ENCODE measurements around the gene AGFG1.

Gene AGFG1

DNA sequence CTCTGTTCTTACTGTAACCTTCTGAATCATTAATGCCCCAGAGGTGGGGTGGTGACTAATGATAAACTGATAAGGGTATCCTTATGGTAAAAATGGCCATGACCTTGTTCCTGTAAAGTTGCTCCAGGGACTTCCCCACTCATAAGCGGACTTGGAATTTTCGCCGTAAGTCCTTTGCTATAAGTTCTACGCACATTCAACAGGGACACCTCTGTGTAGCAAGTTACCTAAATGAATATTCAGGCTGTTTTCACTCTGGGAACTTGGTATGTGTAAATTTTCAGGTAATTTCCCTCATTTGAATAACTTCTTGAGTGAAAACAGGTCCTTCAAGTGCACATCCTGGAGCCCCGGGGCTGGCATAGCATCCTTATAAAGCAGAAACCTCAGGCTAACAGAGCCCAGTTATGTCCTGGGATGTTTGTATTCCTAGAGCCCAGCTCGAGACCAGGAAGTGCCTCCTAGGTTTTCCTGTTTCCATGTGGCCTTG is 9.4 kb upstream of the AGFG1 start:
- no peak for DNase-seq

DNA sequence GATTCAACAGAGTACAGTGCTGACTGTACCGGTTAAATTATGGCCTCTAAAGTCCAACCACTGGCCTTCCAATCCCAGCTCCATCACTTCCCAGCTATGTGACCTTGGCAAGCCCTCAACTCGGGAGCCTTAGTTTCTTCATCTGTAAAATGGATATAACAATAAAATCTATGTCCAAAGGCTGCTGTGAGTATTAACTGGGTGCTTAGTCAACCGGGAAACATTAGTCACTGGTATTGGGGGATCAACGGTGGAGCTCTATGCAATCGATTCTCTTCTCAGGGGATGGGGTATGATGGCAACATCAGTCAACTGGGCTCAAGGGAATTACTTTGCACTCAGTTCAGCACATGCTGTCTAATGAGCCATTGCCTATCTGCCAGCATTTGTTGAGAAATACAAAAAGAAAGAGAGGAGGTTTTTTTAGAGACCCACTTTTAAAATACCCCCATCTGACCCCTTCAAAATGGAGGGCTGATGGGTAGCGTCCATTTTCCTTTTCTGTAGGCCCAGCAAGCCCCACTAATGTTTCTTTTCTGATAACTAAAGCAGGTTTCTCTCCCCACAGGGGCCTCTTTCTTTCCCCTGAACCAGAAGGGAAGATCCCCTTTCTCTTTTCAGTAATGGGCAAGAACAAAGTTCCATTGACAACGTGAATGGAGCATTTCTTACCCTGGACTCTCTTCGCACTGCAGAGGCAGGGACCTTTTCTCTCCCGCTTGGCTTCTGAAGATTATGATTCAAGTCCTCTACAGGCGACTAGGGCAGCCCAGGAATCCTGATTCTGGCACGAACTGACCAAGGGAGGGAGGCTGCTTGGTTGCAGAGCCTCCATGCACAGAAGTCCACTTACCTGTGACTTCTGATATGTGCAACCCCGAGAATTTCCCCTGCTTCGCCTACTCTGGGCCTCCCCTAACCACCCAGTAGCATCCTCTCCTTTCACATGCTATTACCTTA is 8.7 kb upstream of the AGFG1 start:
- no peak for DNase-seq

DNA sequence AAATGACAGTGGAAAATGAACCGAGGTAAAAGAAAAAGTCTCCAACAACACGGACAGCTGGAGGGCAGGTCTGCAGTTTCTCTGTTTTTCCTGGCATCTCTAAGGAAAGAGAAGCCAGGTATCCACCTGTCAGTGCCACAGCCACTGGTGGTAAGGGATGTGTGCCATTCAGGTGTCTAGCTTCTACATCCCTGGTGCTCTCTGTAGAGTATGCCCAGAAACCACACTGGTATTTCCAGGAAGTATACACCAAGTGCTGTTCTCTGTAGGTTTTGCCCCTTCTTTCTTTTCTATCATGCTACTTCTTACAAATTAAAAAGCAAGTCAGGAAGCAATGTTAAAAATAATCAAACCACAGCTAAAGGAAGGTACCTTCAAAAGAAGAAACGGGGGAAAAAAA is 7.6 kb upstream of the AGFG1 start:
- no peak for DNase-seq

DNA sequence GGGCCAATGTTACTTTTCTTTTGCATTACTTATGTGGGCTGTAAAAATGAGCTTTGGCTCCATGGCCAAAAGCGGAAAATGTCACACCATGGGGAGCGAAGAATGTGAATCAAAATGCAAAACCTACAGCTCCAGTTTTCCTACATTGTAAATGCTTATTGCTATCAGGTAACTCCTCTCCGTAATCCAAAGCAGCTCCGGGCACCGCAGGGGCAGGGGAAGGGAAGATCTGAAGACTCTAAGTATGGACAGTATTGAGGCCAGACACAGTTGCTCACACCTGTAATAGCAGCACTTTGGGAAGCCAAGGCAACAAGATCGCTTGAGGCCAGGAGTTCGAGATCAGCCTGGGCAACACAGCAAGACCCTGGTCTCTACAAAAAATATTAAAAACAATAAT is 7.1 kb upstream of the AGFG1 start:
- no peak for DNase-seq

GRCh38 chr2:227466887-227467600 is 4.9 kb upstream of the AGFG1 start:
- DNase-seq = no peak

DNA sequence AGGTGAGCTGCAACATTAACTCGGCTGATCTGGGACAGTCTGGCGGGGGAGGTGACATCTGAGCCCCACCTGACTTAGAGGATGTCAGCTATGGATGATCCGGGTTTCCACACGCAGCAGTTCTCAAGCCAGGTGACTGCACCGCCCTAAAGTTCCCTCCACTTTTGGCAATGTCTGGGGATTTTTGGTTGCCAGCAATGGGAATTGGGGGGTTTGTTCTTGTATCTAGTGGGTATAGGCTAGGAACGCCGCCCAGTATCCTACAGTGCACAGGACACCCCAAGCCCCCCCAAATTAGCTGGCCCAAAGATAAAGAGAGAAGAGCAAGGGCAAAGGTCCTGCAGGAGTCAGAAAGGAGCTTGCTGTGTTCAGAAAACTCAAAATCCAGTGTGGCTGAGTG is 544 bp upstream of the AGFG1 start:
- no peak for DNase-seq

GRCh38 chr2:227472265-227473121 is 537 bp downstream of the AGFG1 start:
- DNase-seq = no peak

DNA sequence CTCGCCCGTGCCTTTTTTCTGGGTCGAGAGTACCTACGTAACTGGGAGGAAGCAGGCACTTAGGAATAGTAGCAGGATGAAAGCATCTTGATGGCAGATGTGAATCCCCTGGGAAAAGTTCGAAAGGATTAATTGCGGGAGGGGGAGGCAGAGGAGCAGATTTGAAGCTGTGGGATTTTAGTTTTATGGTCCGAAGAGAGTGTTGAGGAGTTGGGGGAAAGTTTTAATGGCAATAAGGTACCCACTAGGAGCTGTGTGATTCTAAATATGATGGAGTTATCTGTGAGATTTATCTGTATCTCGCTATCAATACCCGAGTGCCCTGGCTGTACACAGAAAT is 1.1 kb downstream of the AGFG1 start:
- no peak for DNase-seq

DNA sequence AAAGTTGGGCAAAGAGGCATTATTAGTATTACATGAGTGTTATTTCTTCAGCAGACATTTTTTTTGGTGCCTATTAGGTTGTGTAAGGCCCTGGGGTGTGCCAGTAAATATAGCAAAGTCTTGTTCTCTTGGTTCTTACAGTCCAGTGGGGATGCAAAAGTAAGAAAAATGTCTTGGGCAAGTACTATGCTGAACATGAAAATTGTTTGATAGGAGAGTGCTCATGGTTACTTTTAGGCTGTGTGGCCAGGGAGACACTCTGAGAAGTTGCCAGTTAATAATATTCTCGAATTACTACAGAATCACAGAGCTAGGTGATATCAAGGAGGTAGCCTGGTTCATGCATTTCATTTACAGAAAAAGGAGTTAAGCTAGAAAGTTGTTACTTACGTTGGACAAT is 1.9 kb downstream of the AGFG1 start:
- no peak for DNase-seq

GRCh38 chr2:227474410-227474809 is 2.5 kb downstream of the AGFG1 start:
- no peak for DNase-seq

DNA sequence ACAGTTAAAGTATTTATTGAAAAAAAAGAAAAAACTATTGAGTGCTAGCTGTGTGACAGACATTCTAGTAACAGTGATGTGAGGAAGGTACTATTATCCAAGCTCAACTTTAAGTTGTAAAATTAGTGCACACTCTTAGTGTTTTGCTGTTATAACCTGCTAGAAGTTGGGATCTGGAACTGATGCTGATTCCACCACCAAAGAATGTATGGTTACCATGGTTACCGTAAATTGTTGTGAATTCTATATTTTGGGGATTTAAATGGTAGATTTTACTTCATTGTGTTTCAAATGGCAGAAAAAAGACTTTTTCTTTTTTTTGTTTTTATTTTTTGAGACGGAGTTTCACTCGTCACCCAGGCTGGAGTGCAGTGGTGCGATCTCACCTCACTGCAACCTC is 5.3 kb downstream of the AGFG1 start:
- no peak for DNase-seq

- DNase-seq = no peak
Observed at GRCh38 chr2:227479865-227480475, 8.0 kb downstream of the AGFG1 start.

DNA sequence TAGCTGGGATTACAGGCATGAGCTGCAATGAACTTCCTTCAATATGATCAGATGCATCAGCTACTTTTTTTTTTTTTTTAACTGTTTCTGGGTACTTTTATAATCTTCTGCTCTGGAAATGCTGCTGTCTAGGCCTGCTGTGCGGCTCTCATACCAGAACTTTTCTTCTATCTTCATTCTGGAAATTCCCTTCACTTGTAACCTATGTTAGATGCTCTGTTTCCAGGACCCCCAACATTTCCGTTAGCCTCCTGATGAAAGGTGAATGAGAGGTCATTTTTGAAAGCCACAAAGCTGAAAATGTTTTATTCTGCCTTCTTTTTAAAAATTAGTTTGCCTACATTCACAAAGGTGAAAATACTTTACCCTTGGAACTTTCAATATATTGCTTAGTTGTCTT is 8.6 kb downstream of the AGFG1 start:
- no peak for DNase-seq

- no peak for DNase-seq
Observed at GRCh38 chr2:227482638-227483340, 10.8 kb downstream of the AGFG1 start.

GRCh38 chr2:227485429-227485828 is 13.5 kb downstream of the AGFG1 start:
- DNase-seq = no peak

GRCh38 chr2:227486688-227487087 is 14.7 kb downstream of the AGFG1 start:
- no peak for DNase-seq

DNA sequence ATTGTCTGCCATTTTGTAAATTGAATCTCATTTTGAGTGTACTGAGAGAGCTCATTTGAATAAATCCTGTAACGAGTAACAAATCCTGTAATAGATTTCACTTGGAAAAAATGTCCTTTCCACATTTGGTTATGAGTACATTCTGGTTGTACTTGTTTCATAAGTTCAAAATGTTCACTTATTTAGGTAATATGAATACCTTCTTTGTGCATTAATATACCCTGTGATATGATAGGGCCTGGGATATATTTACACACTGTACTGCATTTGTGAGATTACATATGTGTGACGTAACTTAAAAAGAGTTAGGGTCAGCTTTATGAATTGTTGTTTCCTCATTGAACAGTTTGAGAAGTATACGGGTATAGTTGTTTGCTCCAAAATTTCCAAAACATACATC is 16.1 kb downstream of the AGFG1 start:
- no peak for DNase-seq

GRCh38 chr2:227491386-227491785 is 19.4 kb downstream of the AGFG1 start:
- DNase-seq = no peak

- DNase-seq = no peak
Observed at GRCh38 chr2:227493524-227493923, 21.6 kb downstream of the AGFG1 start.

GRCh38 chr2:227497158-227497557 is 25.2 kb downstream of the AGFG1 start:
- no peak for DNase-seq

DNA sequence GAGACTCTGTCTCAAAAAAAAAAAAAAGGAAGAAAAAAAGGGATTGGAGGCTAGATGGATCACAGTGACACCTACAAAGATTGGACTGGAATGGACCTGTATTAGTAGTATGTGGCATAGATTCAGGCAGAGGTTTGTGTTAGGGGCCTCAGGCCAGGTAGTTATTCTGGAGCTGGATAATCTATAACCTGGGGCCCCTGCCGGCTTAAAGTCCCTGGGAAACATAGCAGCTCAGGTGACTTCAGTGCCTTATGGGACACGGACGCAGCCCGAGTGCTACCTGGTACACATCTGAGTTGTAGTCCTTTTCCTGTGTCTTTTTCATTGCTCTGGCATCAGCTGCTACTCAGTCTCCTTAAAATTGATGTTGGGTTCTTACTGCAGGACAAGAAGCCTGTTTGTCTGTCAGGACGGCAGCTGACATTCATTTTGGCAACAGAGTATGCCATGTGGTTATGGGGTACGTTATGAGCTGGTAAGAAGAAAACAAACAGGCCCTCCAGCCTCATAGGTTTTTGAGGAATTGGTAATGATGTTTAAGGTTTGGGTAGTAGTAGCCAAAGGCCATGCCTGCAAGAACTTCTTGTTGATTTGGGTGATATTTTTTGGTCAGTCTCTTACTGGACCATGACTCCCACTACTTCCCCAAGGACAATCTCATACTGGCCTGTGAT is 27.8 kb downstream of the AGFG1 start:
- no peak for DNase-seq

DNA sequence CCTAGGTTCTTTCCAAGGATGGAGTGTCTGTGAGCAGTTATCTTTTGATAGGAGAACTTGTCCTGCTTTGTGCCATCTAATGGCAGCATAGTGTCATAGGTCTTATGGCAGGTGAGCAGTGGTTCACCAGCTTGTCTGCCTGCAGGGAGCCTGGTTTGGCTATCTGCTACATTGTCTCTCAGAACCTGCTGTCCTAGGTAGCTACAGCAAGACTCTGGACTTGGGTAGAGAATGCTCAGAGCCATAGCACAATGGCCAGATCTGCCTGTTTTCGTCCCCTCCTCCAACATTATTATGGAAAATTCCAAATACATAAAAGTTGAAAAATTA is 28.3 kb downstream of the AGFG1 start:
- DNase-seq = no peak

Measured in NCI-H187 (cell line).